ENCODE data around the gene CLDN19.
"Not testable (repeated sequence)": the region's sequence is repeated elsewhere in the genome, so short reads cannot be mapped to it uniquely, and the experiment has no call there.

CLDN19 gene

GRCh38 chr1:42723511-42723910 is 16.5 kb downstream of the CLDN19 start:
- Histone ChIP-seq H3K27me3 (ENCODE audit: low read depth, low read length) (no peaks in the 10 kb centered on the region), H3K9me3 (ENCODE audit: control insufficient read depth in 1 of 2, low read length in 2 of 2) (no peaks in the 10 kb centered on the region), H3K4me1 (ENCODE audit: control insufficient read depth in 1 of 2, insufficient read depth in 2 of 2, low read length in 2 of 2) (no peaks in the 10 kb centered on the region), H3K4me3 (ENCODE audit: low read depth in 1 of 2, low read length in 2 of 2) (no peak overlapping the region), H3K36me3 (ENCODE audit: control insufficient read depth in 1 of 2, insufficient read depth in 2 of 2, low read length in 2 of 2) (no peaks in the 10 kb centered on the region), H3K27ac (ENCODE audit: low read length) (no peak overlapping the region)

- H3K4me1 ChIP-seq (ENCODE audit: control insufficient read depth in 1 of 2, insufficient read depth in 2 of 2, low read length in 2 of 2); H3K27ac ChIP-seq (ENCODE audit: low read length); H3K9me3 ChIP-seq (ENCODE audit: control insufficient read depth in 1 of 2, low read length in 2 of 2); H3K4me3 ChIP-seq (ENCODE audit: low read depth in 1 of 2, low read length in 2 of 2); H3K27me3 ChIP-seq (ENCODE audit: low read depth, low read length); H3K36me3 ChIP-seq (ENCODE audit: control insufficient read depth in 1 of 2, insufficient read depth in 2 of 2, low read length in 2 of 2): not testable (repeated sequence)
These were observed 17.6 kb downstream of the CLDN19 start for GRCh38 chr1:42722403-42722802.

GRCh38 chr1:42721926-42722325 is 18.1 kb downstream of the CLDN19 start:
- Histone ChIP-seq H3K9me3 (ENCODE audit: control insufficient read depth in 1 of 2, low read length in 2 of 2) (no peaks in the 10 kb centered on the region), H3K27me3 (ENCODE audit: low read depth, low read length) (no peaks in the 10 kb centered on the region), H3K4me3 (ENCODE audit: low read depth in 1 of 2, low read length in 2 of 2) (no peak overlapping the region), H3K4me1 (ENCODE audit: control insufficient read depth in 1 of 2, insufficient read depth in 2 of 2, low read length in 2 of 2) (no peaks in the 10 kb centered on the region), H3K36me3 (ENCODE audit: control insufficient read depth in 1 of 2, insufficient read depth in 2 of 2, low read length in 2 of 2) (peaks cover 0 to 5% of the 10 kb centered on the region in 2 donors), H3K27ac (ENCODE audit: low read length) (no peak overlapping the region)

GRCh38 chr1:42720868-42721267 is 19.2 kb downstream of the CLDN19 start:
- Histone ChIP-seq H3K27ac (ENCODE audit: low read length) (no peak overlapping the region), H3K4me1 (ENCODE audit: control insufficient read depth in 1 of 2, insufficient read depth in 2 of 2, low read length in 2 of 2) (no peaks in the 10 kb centered on the region), H3K27me3 (ENCODE audit: low read depth, low read length) (no peaks in the 10 kb centered on the region)

GRCh38 chr1:42714441-42714840 is 25.6 kb downstream of the CLDN19 start:
- H3K4me1 ChIP-seq (ENCODE audit: control insufficient read depth in 1 of 2, insufficient read depth in 2 of 2, low read length in 2 of 2); H3K27me3 ChIP-seq (ENCODE audit: low read depth, low read length); H3K4me3 ChIP-seq (ENCODE audit: low read depth in 1 of 2, low read length in 2 of 2); H3K27ac ChIP-seq (ENCODE audit: low read length); H3K9me3 ChIP-seq (ENCODE audit: control insufficient read depth in 1 of 2, low read length in 2 of 2): not testable (repeated sequence)
- H3K36me3 ChIP-seq (ENCODE audit: control insufficient read depth in 1 of 2, insufficient read depth in 2 of 2, low read length in 2 of 2), result peaks cover 0 to 28% of the 10 kb centered on the region in 2 donors

More at GRCh38 chr1:42720868-42721267, 19.2 kb downstream of the CLDN19 start:
- Histone ChIP-seq H3K4me3 (ENCODE audit: low read depth in 1 of 2, low read length in 2 of 2) (no peak overlapping the region), H3K36me3 (ENCODE audit: control insufficient read depth in 1 of 2, insufficient read depth in 2 of 2, low read length in 2 of 2) (peaks cover 0 to 5% of the 10 kb centered on the region in 2 donors), H3K9me3 (ENCODE audit: control insufficient read depth in 1 of 2, low read length in 2 of 2) (no peaks in the 10 kb centered on the region)

GRCh38 chr1:42713293-42713692 is 26.7 kb downstream of the CLDN19 start:
- Histone ChIP-seq H3K27me3 (ENCODE audit: low read depth, low read length) (no peaks in the 10 kb centered on the region), H3K4me1 (ENCODE audit: control insufficient read depth in 1 of 2, insufficient read depth in 2 of 2, low read length in 2 of 2) (no peaks in the 10 kb centered on the region), H3K4me3 (ENCODE audit: low read depth in 1 of 2, low read length in 2 of 2) (no peak overlapping the region), H3K9me3 (ENCODE audit: control insufficient read depth in 1 of 2, low read length in 2 of 2) (peaks cover 4 to 7% of the 10 kb centered on the region in 2 donors), H3K36me3 (ENCODE audit: control insufficient read depth in 1 of 2, insufficient read depth in 2 of 2, low read length in 2 of 2) (peaks cover 0 to 32% of the 10 kb centered on the region in 2 donors), H3K27ac (ENCODE audit: low read length) (no peak overlapping the region)

- H3K9me3 ChIP-seq (ENCODE audit: control insufficient read depth in 1 of 2, low read length in 2 of 2); H3K4me3 ChIP-seq (ENCODE audit: low read depth in 1 of 2, low read length in 2 of 2); H3K4me1 ChIP-seq (ENCODE audit: control insufficient read depth in 1 of 2, insufficient read depth in 2 of 2, low read length in 2 of 2); H3K27me3 ChIP-seq (ENCODE audit: low read depth, low read length); H3K27ac ChIP-seq (ENCODE audit: low read length): not testable (repeated sequence)
- peaks cover 0 to 33% of the 10 kb centered on the region in 2 donors for H3K36me3 ChIP-seq (ENCODE audit: control insufficient read depth in 1 of 2, insufficient read depth in 2 of 2, low read length in 2 of 2)
These were observed 27.2 kb downstream of the CLDN19 start for GRCh38 chr1:42712808-42713207.

- Histone ChIP-seq H3K36me3 (ENCODE audit: control insufficient read depth in 1 of 2, insufficient read depth in 2 of 2, low read length in 2 of 2) (peaks cover 53 to 79% of the 10 kb centered on the region in 2 donors), H3K4me1 (ENCODE audit: control insufficient read depth in 1 of 2, insufficient read depth in 2 of 2, low read length in 2 of 2) (no peaks in the 10 kb centered on the region), H3K4me3 (ENCODE audit: low read depth in 1 of 2, low read length in 2 of 2) (no peak overlapping the region), H3K27ac (ENCODE audit: low read length) (no peak overlapping the region), H3K9me3 (ENCODE audit: control insufficient read depth in 1 of 2, low read length in 2 of 2) (no peaks in the 10 kb centered on the region), H3K27me3 (ENCODE audit: low read depth, low read length) (no peaks in the 10 kb centered on the region)
These were observed 36.1 kb downstream of the CLDN19 start for GRCh38 chr1:42703888-42704464.

GRCh38 chr1:42700006-42700405 is 40.0 kb downstream of the CLDN19 start:
- Histone ChIP-seq H3K4me3 (ENCODE audit: low read depth in 1 of 2, low read length in 2 of 2) (no peak overlapping the region), H3K36me3 (ENCODE audit: control insufficient read depth in 1 of 2, insufficient read depth in 2 of 2, low read length in 2 of 2) (peaks cover 74 to 79% of the 10 kb centered on the region in 2 donors), H3K4me1 (ENCODE audit: control insufficient read depth in 1 of 2, insufficient read depth in 2 of 2, low read length in 2 of 2) (no peaks in the 10 kb centered on the region), H3K9me3 (ENCODE audit: control insufficient read depth in 1 of 2, low read length in 2 of 2) (no peaks in the 10 kb centered on the region), H3K27ac (ENCODE audit: low read length) (no peak overlapping the region), H3K27me3 (ENCODE audit: low read depth, low read length) (no peaks in the 10 kb centered on the region)

- Histone ChIP-seq H3K4me3 (ENCODE audit: low read depth in 1 of 2, low read length in 2 of 2) (no peak overlapping the region), H3K9me3 (ENCODE audit: control insufficient read depth in 1 of 2, low read length in 2 of 2) (no peaks in the 10 kb centered on the region), H3K36me3 (ENCODE audit: control insufficient read depth in 1 of 2, insufficient read depth in 2 of 2, low read length in 2 of 2) (peaks cover 63 to 68% of the 10 kb centered on the region in 2 donors), H3K27me3 (ENCODE audit: low read depth, low read length) (no peaks in the 10 kb centered on the region), H3K27ac (ENCODE audit: low read length) (no peak overlapping the region), H3K4me1 (ENCODE audit: control insufficient read depth in 1 of 2, insufficient read depth in 2 of 2, low read length in 2 of 2) (peaks cover 0 to 3% of the 10 kb centered on the region in 2 donors)
These were observed 41.8 kb downstream of the CLDN19 start for GRCh38 chr1:42698081-42698813.

GRCh38 chr1:42692911-42693310 is 47.1 kb downstream of the CLDN19 start:
- Histone ChIP-seq H3K4me1 (ENCODE audit: control insufficient read depth in 1 of 2, insufficient read depth in 2 of 2, low read length in 2 of 2) (peaks cover 0 to 36% of the 10 kb centered on the region in 2 donors), H3K27me3 (ENCODE audit: low read depth, low read length) (no peaks in the 10 kb centered on the region), H3K36me3 (ENCODE audit: control insufficient read depth in 1 of 2, insufficient read depth in 2 of 2, low read length in 2 of 2) (peaks cover 23 to 25% of the 10 kb centered on the region in 2 donors), H3K9me3 (ENCODE audit: control insufficient read depth in 1 of 2, low read length in 2 of 2) (no peaks in the 10 kb centered on the region), H3K4me3 (ENCODE audit: low read depth in 1 of 2, low read length in 2 of 2) (no peak overlapping the region), H3K27ac (ENCODE audit: low read length) (peak overlapping the region; percentile 64)
